ENCODE data around the gene MAP2K6.

Gene MAP2K6

DNA sequence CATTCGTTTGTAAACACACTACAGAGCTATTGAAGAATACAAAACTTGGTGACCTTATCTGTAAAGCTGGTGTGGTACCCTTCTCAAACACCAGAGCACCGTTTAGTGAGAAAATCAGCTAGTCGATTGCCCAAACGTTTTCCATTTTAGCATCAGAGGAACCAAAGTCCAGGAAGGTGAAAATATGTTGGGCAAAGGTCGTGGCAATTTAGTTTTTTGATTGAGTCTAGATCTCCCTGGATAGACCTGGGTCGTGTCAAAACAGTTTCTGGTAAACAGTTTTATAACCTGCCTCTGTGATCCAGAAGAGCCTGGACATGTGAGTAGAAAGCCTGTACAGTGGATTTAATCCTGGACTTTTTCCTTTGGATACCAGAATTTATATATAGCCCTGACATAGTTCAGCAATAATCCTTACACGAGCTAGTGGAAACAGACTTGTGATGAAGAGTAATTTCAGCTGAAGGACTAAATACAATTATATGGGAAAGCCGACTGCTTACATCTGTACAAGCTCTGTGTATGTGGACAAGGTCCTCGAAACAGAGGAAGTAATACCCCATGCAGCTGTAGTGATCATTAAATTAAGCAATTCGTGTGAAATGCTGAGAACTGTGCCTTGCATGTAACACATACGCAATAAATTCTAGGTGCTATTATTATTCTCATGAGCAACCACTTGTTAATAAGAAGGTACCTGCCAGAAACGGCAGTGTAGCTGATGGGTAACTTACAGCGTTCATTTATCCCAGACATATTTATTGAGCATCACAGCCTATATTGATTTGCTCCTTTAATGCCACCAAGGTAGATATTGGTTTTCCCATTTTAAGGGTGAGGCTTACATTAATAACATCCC lies 72.5 kb downstream of the MAP2K6 start:
- TF ChIP-seq, protein P1, sequence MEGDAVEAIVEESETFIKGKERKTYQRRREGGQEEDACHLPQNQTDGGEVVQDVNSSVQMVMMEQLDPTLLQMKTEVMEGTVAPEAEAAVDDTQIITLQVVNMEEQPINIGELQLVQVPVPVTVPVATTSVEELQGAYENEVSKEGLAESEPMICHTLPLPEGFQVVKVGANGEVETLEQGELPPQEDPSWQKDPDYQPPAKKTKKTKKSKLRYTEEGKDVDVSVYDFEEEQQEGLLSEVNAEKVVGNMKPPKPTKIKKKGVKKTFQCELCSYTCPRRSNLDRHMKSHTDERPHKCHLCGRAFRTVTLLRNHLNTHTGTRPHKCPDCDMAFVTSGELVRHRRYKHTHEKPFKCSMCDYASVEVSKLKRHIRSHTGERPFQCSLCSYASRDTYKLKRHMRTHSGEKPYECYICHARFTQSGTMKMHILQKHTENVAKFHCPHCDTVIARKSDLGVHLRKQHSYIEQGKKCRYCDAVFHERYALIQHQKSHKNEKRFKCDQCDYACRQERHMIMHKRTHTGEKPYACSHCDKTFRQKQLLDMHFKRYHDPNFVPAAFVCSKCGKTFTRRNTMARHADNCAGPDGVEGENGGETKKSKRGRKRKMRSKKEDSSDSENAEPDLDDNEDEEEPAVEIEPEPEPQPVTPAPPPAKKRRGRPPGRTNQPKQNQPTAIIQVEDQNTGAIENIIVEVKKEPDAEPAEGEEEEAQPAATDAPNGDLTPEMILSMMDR (IDR thresholded peaks at IDR 0.05) = no peak

DNA sequence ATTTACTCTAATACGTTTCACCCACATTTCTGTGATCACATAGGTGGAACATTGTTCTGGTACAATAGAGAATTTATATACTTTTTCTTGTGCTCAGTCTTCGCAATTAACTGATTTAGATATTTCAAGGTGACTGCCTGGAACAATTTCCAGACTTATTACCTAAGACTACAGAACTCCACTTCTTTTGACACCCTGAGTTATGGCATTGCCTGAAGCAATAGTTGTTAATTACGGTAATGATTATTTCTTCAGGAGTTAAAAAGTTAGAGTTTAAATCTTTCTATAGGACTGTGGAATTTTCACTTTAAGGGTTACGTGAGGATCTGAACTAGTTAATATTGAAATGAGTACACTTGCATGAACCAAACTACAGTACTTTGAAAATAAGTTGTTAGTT lies 74.8 kb downstream of the MAP2K6 start:
- TF ChIP-seq, protein P1 (IDR thresholded peaks at IDR 0.05) = no peak

DNA sequence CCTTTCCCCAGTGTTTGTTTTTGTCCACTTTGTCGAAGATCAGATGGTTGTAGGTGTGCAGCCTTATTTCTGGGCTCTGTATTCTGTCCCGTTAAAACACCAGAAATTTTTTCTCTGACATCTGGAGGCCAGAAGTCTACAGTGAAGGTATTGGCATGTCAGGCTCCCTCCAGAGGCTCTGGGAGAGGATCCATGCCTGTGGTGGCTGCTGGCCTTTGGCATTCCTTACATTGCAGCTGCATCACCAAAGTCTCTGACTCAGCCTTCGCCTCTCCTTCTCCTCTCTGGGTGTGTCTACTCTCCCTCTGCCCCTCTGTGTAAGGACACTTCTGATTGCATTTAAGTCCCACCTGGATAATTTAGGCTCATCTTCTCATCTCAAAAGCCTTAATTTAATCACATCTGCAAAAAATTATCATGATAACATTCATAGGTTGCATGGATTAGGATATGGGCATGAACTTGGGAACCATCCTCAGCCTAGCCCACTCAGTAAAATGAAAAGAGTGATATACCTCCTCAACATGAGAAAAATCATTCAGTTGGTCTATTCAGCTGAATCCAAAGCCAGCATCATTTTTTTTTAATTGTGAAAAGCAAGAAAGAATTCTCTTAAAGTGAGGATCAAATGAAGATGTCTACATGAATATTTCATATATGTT lies 78.0 kb downstream of the MAP2K6 start:
- TF ChIP-seq, protein P1 (IDR thresholded peaks at IDR 0.05) = no peak

DNA sequence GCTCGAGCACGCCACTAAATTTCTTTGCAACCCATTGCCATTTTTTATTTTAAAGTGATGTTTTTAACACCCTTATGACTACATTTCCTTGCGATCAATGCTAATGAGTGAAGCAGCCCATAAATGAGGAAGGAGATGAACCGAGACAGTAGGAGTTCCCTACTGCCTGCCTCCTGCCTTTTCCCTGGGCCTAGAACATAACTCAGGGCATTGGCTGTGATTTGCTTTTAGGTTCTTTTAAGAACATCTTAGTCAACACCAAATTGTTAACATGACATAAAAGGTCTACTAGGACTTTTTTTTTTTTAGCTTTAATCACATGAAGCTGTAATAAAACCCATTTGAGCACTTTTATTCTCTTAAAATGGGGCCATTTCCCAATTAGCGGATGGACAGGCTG lies 81.3 kb downstream of the MAP2K6 start:
- TF ChIP-seq, protein P1 (IDR thresholded peaks at IDR 0.05) = no peak

DNA sequence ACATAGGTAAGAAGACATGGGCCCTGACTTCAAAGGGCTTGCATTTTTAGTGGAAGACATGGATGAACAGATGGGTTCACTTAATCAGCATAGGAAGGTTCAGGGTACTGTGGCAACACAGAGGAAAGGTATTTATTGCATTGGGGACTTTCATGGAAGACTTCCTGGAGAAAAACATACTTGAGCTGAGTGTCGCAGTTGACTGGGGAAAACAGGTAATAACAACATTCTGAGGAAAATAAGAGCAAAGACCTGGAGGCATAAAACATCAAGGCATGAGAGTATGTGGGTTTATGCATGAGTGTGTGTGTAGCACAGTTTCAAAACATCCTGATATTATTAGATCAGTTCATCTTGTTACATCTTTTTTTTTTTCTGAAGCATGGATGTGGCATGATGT lies 82.7 kb downstream of the MAP2K6 start:
- TF ChIP-seq, protein P1 (IDR thresholded peaks at IDR 0.05) = no peak

DNA sequence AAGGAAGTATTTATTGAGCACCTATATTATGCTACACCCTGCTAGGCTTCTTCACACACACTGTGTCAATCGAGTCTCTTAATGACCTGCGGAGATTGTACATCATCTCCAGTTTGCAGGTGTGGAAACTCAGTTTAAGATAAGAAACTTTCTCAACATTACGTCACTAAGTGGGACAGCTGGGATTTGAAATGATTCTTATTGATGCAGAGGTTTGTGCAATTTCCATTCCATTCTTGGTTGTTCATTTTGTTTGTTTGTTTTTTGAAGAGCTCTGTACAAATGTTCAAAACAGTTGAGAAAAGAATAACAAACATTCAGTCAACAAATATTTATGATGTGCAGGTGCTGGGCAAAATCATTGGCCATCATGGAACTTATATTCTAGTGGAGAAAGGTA lies 84.8 kb downstream of the MAP2K6 start:
- TF ChIP-seq, protein P1 (IDR thresholded peaks at IDR 0.05) = no peak

DNA sequence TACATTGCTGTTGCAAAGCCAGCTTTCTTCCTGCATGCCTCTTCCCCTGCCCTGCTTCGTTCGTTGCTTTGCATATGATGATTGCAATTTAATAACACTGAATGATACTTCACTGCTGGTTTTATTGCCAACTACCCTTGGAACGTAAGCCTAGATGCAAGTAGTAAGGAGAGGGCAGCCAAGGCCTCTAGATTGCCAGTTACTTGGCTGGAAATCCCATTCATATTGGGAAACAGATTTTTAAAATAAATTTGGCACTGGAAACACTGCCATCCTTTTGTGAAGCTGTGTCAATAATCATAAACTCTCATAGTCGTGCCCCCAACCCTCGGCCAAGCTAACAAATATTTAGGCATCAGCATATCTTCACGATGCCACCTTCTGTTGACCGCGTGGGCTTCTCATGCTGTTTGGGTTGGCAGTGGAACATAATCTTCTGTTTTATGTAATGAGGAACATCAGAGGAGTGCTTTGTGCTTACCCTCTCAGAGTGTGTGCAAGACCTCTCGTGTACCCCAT lies 86.5 kb downstream of the MAP2K6 start:
- TF ChIP-seq, protein P1 (IDR thresholded peaks at IDR 0.05) = no peak

All from LNCAP (cell line).